ENCODE measurements around the gene ACR. TPM values are rescaled to one million over a fixed set of nuclear protein-coding genes. Genes with fewer than 3 reads are reported as not detected.

ACR gene
- polyA plus RNA-seq, 1 of the 3 experiments (the other 2 are of a cell fraction) = 0.15 TPM

GRCh38 chr22:50728523-50728931 lies 9.5 kb upstream of the ACR start:
- Histone ChIP-seq H3K9me3 (no peaks in the 10 kb centered on the region), H3K9me2 (no peaks in the 10 kb centered on the region), H3K27ac (ENCODE audit: low read depth in 2 of 2, low read length in 1 of 2) (no peak overlapping the region), H4K20me1 (ENCODE audit: insufficient read depth) (no peaks in the 10 kb centered on the region), H3K27me3 (ENCODE audit: insufficient read depth) (no peaks in the 10 kb centered on the region), H3K9ac (no peak overlapping the region), H3K4me2 (no peak overlapping the region), H3K4me3 (ENCODE audit: low read depth in 2 of 2, low read length in 1 of 2) (no peak overlapping the region), H3K4me1 (ENCODE audit: control insufficient read depth in 1 of 2, insufficient read depth in 2 of 2, low read depth in 1 of 2, low read length in 1 of 2) (peaks cover 0 to 8% of the 10 kb centered on the region in 2 experiments; a peak in 1 of 4 replicates), H3K79me2 (ENCODE audit: insufficient read depth) (no peaks in the 10 kb centered on the region), H3F3A (replicated peaks; ENCODE audit: insufficient read depth) (peaks cover 2% of the 10 kb centered on the region), H2AFZ (ENCODE audit: low read depth) (no peak overlapping the region), H3K36me3 (replicated peaks in 1 of 2; ENCODE audit: control insufficient read depth in 1 of 2, insufficient read depth in 2 of 2, low read length in 1 of 2) (no peaks in the 10 kb centered on the region)
- no peak for DNase-seq
- no CpG with 5 or more reads among the region's 2 CpGs for WGBS (ENCODE audit: low lambda C conversion rate)
- POLR2A ChIA-PET = no interaction called here
- CTCF ChIA-PET = no interaction called here
- no peak for TF ChIP-seq ELF1 (IDR thresholded peaks at IDR 0.05)
- TF ChIP-seq CHD2 (IDR thresholded peaks at IDR 0.05; ENCODE audit: low read length, partially characterized antibody) = no peak
- no peak for TF ChIP-seq GATA2 (CRISPR knock-in tag; IDR thresholded peaks at IDR 0.05)
- no peak for TF ChIP-seq RXRA (IDR thresholded peaks at IDR 0.05; ENCODE audit: borderline replicate concordance, low read depth)
- TF ChIP-seq SIN3A (IDR thresholded peaks at IDR 0.05; ENCODE audit: borderline replicate concordance, low read depth, low read length) = no peak
- no peak for TF ChIP-seq TEAD4 (IDR thresholded peaks at IDR 0.05; ENCODE audit: borderline replicate concordance, insufficient read depth)
- TF ChIP-seq FOXM1 (IDR thresholded peaks at IDR 0.05; ENCODE audit: low read depth) = no peak
- no peak for TF ChIP-seq MXI1 (IDR thresholded peaks at IDR 0.05; ENCODE audit: low read depth, low read length)
- TF ChIP-seq TAF1 (IDR thresholded peaks at IDR 0.05; ENCODE audit: borderline replicate concordance, low read depth, low read length) = no peak
- no peak for TF ChIP-seq FOSL2 (IDR thresholded peaks at IDR 0.05; ENCODE audit: borderline replicate concordance, low read depth)

DNA sequence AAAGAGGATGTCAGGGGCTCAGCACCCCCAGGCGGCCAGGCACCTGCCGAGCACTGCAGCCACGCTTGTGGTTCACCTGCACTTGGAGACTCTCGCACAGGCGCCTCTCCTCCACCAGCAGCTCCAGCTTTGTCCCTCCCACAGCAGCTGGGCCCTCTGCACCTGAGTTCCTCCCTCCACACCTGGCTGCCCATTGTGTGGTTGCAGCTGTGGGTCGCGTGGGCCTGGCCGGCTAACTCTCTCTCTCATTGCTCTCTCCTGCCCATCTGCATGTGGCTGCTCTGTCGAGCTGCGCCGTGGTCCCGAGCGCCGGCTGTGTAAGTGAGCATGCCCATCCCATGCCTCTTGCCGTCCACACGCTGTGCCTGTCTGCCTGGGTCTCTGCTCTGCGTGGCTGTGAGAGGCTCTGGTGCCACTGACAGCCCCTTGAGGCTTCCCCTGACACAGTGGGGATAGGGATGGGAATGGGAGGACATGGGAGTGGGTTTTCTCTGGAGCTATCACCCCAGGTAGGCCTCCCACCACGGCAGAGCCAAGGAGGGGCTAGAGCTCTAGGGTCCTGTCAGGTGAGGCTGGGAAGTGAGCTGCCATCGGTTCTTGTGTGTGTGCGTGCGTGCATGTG lies 8.5 kb upstream of the ACR start:
- H3K27ac ChIP-seq (ENCODE audit: low read depth in 2 of 2, low read length in 1 of 2) = no peak overlapping the region
- no peaks in the 10 kb centered on the region for H3K9me3 ChIP-seq
- H3K27me3 ChIP-seq (ENCODE audit: insufficient read depth) = no peaks in the 10 kb centered on the region
- no peak for DNase-seq
- H3K36me3 ChIP-seq (replicated peaks in 1 of 2; ENCODE audit: control insufficient read depth in 1 of 2, insufficient read depth in 2 of 2, low read length in 1 of 2) = no peaks in the 10 kb centered on the region
- H3K4me1 ChIP-seq (ENCODE audit: control insufficient read depth in 1 of 2, insufficient read depth in 2 of 2, low read depth in 1 of 2, low read length in 1 of 2) = peaks cover 0 to 14% of the 10 kb centered on the region in 2 experiments; a peak in 1 of 4 replicates
- CTCF ChIA-PET = interaction anchor here (1.4 kb wide), 1 partner anchor 166 kb away, joined by 4 read pairs; the partner anchor contains the start of gene SYCE3
- no peaks in the 10 kb centered on the region for H4K20me1 ChIP-seq (ENCODE audit: insufficient read depth)
- WGBS (ENCODE audit: low lambda C conversion rate) = 94% methylated on average over 6 of the region's 21 CpGs
- POLR2A ChIA-PET = interaction anchor here (0.6 kb wide), 1 partner anchor 79 kb away, joined by 4 read pairs; no protein-coding TSS in a partner anchor
- H3K9ac ChIP-seq = no peak overlapping the region
- H2AFZ ChIP-seq (ENCODE audit: low read depth) = no peak overlapping the region
- no peaks in the 10 kb centered on the region for H3K9me2 ChIP-seq
- H3K4me2 ChIP-seq = no peak overlapping the region
- peaks cover 4% of the 10 kb centered on the region for H3F3A ChIP-seq (replicated peaks; ENCODE audit: insufficient read depth)
- TF ChIP-seq MEF2A (IDR thresholded peaks at IDR 0.05; ENCODE audit: borderline replicate concordance, low read depth) (no peak), GATA2 (CRISPR knock-in tag; IDR thresholded peaks at IDR 0.05) (no peak), JUND (IDR thresholded peaks at IDR 0.05) (no peak), EP300 (IDR thresholded peaks at IDR 0.05; ENCODE audit: borderline replicate concordance in 1 of 2, low read depth in 1 of 2, low read length in 1 of 2) (no peak), TEAD4 (IDR thresholded peaks at IDR 0.05; ENCODE audit: borderline replicate concordance, insufficient read depth) (no peak)
- TF ChIP-seq, protein P1, sequence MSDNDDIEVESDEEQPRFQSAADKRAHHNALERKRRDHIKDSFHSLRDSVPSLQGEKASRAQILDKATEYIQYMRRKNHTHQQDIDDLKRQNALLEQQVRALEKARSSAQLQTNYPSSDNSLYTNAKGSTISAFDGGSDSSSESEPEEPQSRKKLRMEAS (IDR thresholded peaks at IDR 0.05; ENCODE audit: low read depth) = no peak
- H3K79me2 ChIP-seq (ENCODE audit: insufficient read depth) = no peaks in the 10 kb centered on the region
- H3K4me3 ChIP-seq (ENCODE audit: low read depth in 2 of 2, low read length in 1 of 2) = no peak overlapping the region
